SK-N-SH (cell line): ENCODE measurements around the gene SNX3. TPM values are rescaled to one million over a fixed set of nuclear protein-coding genes. Genes with fewer than 3 reads are reported as not detected.

Experiments used
- CTCF ChIA-PET: fragments of 300-600, 350-600 bp; formaldehyde crosslinking; extraction: SDS; loops from one replicate; lab custom pipeline; 2021; lab: Yijun Ruan, JAX
- POLR2A ChIA-PET: fragments of 350-600 bp; sonication (Branson Sonifier 250); formaldehyde crosslinking; extraction: SDS; loops from one replicate; lab custom pipeline; 2020; ENCODE audit warnings: antibody characterized with exemption, inconsistent platforms; lab: Yijun Ruan, JAX
- DNase-seq: peaks from one replicate; pipeline ENCODE4 v3.0.0; 2012
- H2AFZ ChIP-seq: fragments of 200-600 bp; sonication (generic); 2 replicates; pipeline ENCODE4 v1.8.1; 2016; ENCODE audit warnings: antibody characterized with exemption, mild to moderate bottlenecking, low read depth
- H3F3A ChIP-seq: fragments of 200-600 bp; sonication (generic); replicated peaks from 2 replicates; pipeline ENCODE3; 2016; ENCODE audit warnings: antibody characterized with exemption, mild to moderate bottlenecking; ENCODE audit not compliant: insufficient read depth
- H3K27ac ChIP-seq, 2 experiments: fragments of 200-500 bp in 1 of 2; fragments of 200-600 bp in 1 of 2; sonication (Bioruptor generic) in 1 of 2; sonication (generic), shearing (Covaris generic) in 1 of 2; 2 replicates each; pipeline versions ENCODE4 v1.5.1 to v1.6.1; 2014 to 2016; ENCODE audit warnings: low read depth in 2 of 2, inconsistent platforms in 1 of 2, low read length in 1 of 2, mild to moderate bottlenecking in 1 of 2, mixed read lengths in 1 of 2
- H3K27me3 ChIP-seq: fragments of 200-600 bp; sonication (generic), shearing (Covaris generic); 2 replicates; pipeline ENCODE4 v1.6.1; 2016; ENCODE audit warnings: mixed run types; ENCODE audit not compliant: insufficient read depth
- H3K36me3 ChIP-seq, 2 experiments: fragments of 200-500 bp in 1 of 2; fragments of 200-600 bp in 1 of 2; sonication (Bioruptor generic) in 1 of 2; sonication (generic) in 1 of 2; replicated peaks in 1 of 2; 2 replicates each; pipeline versions ENCODE3 to v1.5.1; 2014 to 2016; ENCODE audit warnings: low read length in 1 of 2, mild to moderate bottlenecking in 1 of 2; ENCODE audit not compliant: insufficient read depth in 2 of 2, control insufficient read depth in 1 of 2
- H3K4me1 ChIP-seq, 2 experiments: fragments of 200-500 bp in 1 of 2; fragments of 200-600 bp in 1 of 2; sonication (Bioruptor generic) in 1 of 2; sonication (generic), shearing (Covaris generic) in 1 of 2; 2 replicates each; pipeline versions ENCODE4 v1.5.1 to v1.6.1; 2014 to 2016; ENCODE audit warnings: low read depth in 1 of 2, low read length in 1 of 2, mixed run types in 1 of 2; ENCODE audit not compliant: insufficient read depth in 2 of 2, control insufficient read depth in 1 of 2
- H3K4me2 ChIP-seq: fragments of 200-600 bp; sonication (generic), shearing (Covaris generic); 2 replicates; pipeline ENCODE4 v1.6.1; 2017; ENCODE audit warnings: mixed run types
- H3K4me3 ChIP-seq, 2 experiments: fragments of 200-500 bp in 1 of 2; fragments of 200-600 bp in 1 of 2; sonication (Bioruptor generic) in 1 of 2; sonication (generic), shearing (Covaris generic) in 1 of 2; 2 replicates each; pipeline versions ENCODE4 v1.5.1 to v1.8.1; 2014 to 2016; ENCODE audit warnings: low read depth in 2 of 2, inconsistent platforms in 1 of 2, low read length in 1 of 2, mild to moderate bottlenecking in 1 of 2, mixed read lengths in 1 of 2, moderate library complexity in 1 of 2
- H3K79me2 ChIP-seq: fragments of 200-600 bp; sonication (generic); 2 replicates; pipeline ENCODE4 v1.8.1; 2017; ENCODE audit warnings: mild to moderate bottlenecking; ENCODE audit not compliant: insufficient read depth
- H3K9ac ChIP-seq: fragments of 200-600 bp; sonication (generic); 2 replicates; pipeline ENCODE4 v1.6.1; 2017; ENCODE audit warnings: mixed run types
- H3K9me2 ChIP-seq: fragments of 200-600 bp; sonication (generic); 2 replicates; pipeline ENCODE4 v1.6.1; 2017; ENCODE audit warnings: mixed run types
- H3K9me3 ChIP-seq: fragments of 200-600 bp; sonication (generic); 2 replicates; pipeline ENCODE4 v1.6.1; 2017; ENCODE audit warnings: mixed run types, mild to moderate bottlenecking, moderate library complexity
- H4K20me1 ChIP-seq: fragments of 200-600 bp; sonication (generic); 2 replicates; pipeline ENCODE4 v1.6.1; 2017; ENCODE audit warnings: mild to moderate bottlenecking, mixed run types; ENCODE audit not compliant: insufficient read depth
- CHD2 ChIP-seq: fragments of 150-350 bp; IDR thresholded peaks from 2 replicates; pipeline ENCODE4 v1.6.1; 2018; ENCODE audit warnings: low read length; ENCODE audit not compliant: partially characterized antibody
- ELF1 ChIP-seq: IDR thresholded peaks from 2 replicates; pipeline ENCODE4 v1.4.0; 2012
- EZH2phosphoT487 ChIP-seq: fragments of 200-600 bp; sonication (generic); IDR thresholded peaks from 2 replicates; pipeline ENCODE4 v1.6.1; 2017; ENCODE audit warnings: low read depth, mixed run types, mild to moderate bottlenecking, antibody characterized with exemption, moderate library complexity, borderline replicate concordance
- FOSL2 ChIP-seq: IDR thresholded peaks from 2 replicates; pipeline ENCODE4 v1.4.0; 2012; ENCODE audit warnings: low read depth, mild to moderate bottlenecking, moderate library complexity, borderline replicate concordance
- FOXJ3 ChIP-seq: sonication (generic); formaldehyde crosslinking; IDR thresholded peaks from 2 replicates; pipeline ENCODE4 v1.5.1; 2020; ENCODE audit warnings: mild to moderate bottlenecking, missing genetic modification reagents
- FOXM1 ChIP-seq: IDR thresholded peaks from 2 replicates; pipeline ENCODE4 v1.4.0; 2012; ENCODE audit warnings: low read depth, mild to moderate bottlenecking
- MXI1 ChIP-seq: IDR thresholded peaks from 2 replicates; pipeline ENCODE4 v1.6.1; 2012; ENCODE audit warnings: mild to moderate bottlenecking, low read depth, low read length, improper control_type of control experiment
- NRF1 ChIP-seq: IDR thresholded peaks from 2 replicates; pipeline ENCODE4 v1.6.1; 2012; ENCODE audit warnings: low read depth, mild to moderate bottlenecking, low read length
- RFX5 ChIP-seq: IDR thresholded peaks from 2 replicates; pipeline ENCODE4 v1.6.1; 2012; ENCODE audit warnings: mild to moderate bottlenecking, improper control_type of control experiment, low read length
- SIN3A ChIP-seq: IDR thresholded peaks from 2 replicates; pipeline ENCODE4 v1.6.1; 2012; ENCODE audit warnings: low read depth, mild to moderate bottlenecking, low read length, moderate library complexity, borderline replicate concordance
- SMC3 ChIP-seq: IDR thresholded peaks from 2 replicates; pipeline ENCODE4 v1.6.1; 2012; ENCODE audit warnings: low read depth, low read length, improper control_type of control experiment
- TAF1 ChIP-seq: IDR thresholded peaks from 2 replicates; pipeline ENCODE4 v1.6.1; 2012; ENCODE audit warnings: low read depth, mild to moderate bottlenecking, low read length, moderate library complexity, borderline replicate concordance
- TCF12 ChIP-seq: IDR thresholded peaks from 2 replicates; pipeline ENCODE4 v1.4.0; 2012
- TEAD4 ChIP-seq: IDR thresholded peaks from 2 replicates; pipeline ENCODE4 v1.4.0; 2012; ENCODE audit warnings: mild to moderate bottlenecking, borderline replicate concordance; ENCODE audit not compliant: insufficient read depth
- WGBS: methylation state at CpG from one replicate; pipeline ENCODE4 v1.1.6; 2017; ENCODE audit warnings: low lambda C conversion rate; 5-methylcytosine and 5-hydroxymethylcytosine counted together
- polyA plus RNA-seq, 3 experiments: library from polyadenylated mRNA; depleted of rRNA; stranded (reverse); fragments of >200 nt; gene quantifications; 2 replicates each; pipeline ENCODE4 v1.2.3, GENCODE V29; 2012
- TF ChIP-seq, protein P1 (sequence below): IDR thresholded peaks from 2 replicates; pipeline ENCODE4 v1.4.0; 2012; ENCODE audit warnings: low read depth, borderline replicate concordance
- TF ChIP-seq, protein P2 (sequence below): IDR thresholded peaks from 2 replicates; pipeline ENCODE4 v1.6.1; 2012; ENCODE audit warnings: mild to moderate bottlenecking, low read depth, low read length, moderate library complexity
- TF ChIP-seq, protein P3 (sequence below): fragments of 150-350 bp; IDR thresholded peaks from 2 replicates; pipeline ENCODE4 v1.6.1; 2017; ENCODE audit warnings: antibody characterized with exemption, low read length, low read depth, borderline replicate concordance

Gene SNX3
- polyA plus RNA-seq, 1 of the 3 experiments (the other 2 are of a cell fraction), result 105 TPM

DNA sequence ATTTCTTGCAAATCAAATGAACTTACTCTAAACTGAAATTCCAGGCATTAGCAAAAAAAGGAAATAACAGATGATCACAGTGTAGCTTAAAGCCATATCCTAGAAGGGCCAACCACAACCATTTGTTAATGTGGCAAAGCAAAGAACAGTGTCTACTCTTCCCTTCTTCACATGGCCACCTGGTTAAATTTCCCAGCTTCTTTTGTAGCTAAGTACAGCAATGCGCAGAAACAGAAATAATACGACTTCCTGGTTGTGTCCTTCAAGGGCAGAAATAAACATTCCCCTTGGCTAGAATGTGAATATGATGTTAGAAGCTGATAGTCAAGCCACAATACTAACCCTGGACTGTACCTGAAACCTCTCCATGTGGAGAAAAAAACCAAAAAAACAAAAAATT lies 9.6 kb downstream of the SNX3 start:
- WGBS, result 94% methylated on average over 2 of the region's 2 CpGs
- Histone ChIP-seq H3K36me3 (peaks cover 0 to 6% of the 10 kb centered on the region in 2 experiments), H3F3A (no peaks in the 10 kb centered on the region), H3K9me2 (no peaks in the 10 kb centered on the region), H3K9me3 (no peaks in the 10 kb centered on the region), H3K4me1 (peaks cover 0 to 20% of the 10 kb centered on the region in 2 experiments; a peak in 2 of 4 replicates), H3K9ac (no peak overlapping the region), H3K27ac (no peak overlapping the region), H3K27me3 (no peaks in the 10 kb centered on the region), H3K4me3 (no peak overlapping the region), H3K4me2 (no peak overlapping the region), H3K79me2 (peaks cover 97% of the 10 kb centered on the region), H4K20me1 (peaks cover 26% of the 10 kb centered on the region), H2AFZ (no peak overlapping the region)
- ChIA-PET CTCF (interaction anchor here (0.6 to 1.4 kb wide), 4 partner anchors 9 to 531 kb away, joined by 3 to 4 read pairs (median 3); partner anchors contain the start of gene SNX3), POLR2A (interaction anchor here (1.6 kb wide), 1 partner anchor 9 kb away, joined by 4 read pairs; the partner anchor contains the start of gene SNX3)
- DNase-seq, result no peak
- TF ChIP-seq RFX5, result no peak
- TF ChIP-seq EZH2phosphoT487, result no peak
- no peak for TF ChIP-seq FOXJ3
- TF ChIP-seq, protein P1, sequence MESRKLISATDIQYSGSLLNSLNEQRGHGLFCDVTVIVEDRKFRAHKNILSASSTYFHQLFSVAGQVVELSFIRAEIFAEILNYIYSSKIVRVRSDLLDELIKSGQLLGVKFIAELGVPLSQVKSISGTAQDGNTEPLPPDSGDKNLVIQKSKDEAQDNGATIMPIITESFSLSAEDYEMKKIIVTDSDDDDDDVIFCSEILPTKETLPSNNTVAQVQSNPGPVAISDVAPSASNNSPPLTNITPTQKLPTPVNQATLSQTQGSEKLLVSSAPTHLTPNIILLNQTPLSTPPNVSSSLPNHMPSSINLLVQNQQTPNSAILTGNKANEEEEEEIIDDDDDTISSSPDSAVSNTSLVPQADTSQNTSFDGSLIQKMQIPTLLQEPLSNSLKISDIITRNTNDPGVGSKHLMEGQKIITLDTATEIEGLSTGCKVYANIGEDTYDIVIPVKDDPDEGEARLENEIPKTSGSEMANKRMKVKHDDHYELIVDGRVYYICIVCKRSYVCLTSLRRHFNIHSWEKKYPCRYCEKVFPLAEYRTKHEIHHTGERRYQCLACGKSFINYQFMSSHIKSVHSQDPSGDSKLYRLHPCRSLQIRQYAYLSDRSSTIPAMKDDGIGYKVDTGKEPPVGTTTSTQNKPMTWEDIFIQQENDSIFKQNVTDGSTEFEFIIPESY, result no peak
- no peak for TF ChIP-seq SMC3
- TF ChIP-seq TEAD4, result no peak
- TF ChIP-seq NRF1, result no peak
- no peak for TF ChIP-seq MXI1
- no peak for TF ChIP-seq TAF1
- TF ChIP-seq ELF1, result no peak
- TF ChIP-seq, protein P2, sequence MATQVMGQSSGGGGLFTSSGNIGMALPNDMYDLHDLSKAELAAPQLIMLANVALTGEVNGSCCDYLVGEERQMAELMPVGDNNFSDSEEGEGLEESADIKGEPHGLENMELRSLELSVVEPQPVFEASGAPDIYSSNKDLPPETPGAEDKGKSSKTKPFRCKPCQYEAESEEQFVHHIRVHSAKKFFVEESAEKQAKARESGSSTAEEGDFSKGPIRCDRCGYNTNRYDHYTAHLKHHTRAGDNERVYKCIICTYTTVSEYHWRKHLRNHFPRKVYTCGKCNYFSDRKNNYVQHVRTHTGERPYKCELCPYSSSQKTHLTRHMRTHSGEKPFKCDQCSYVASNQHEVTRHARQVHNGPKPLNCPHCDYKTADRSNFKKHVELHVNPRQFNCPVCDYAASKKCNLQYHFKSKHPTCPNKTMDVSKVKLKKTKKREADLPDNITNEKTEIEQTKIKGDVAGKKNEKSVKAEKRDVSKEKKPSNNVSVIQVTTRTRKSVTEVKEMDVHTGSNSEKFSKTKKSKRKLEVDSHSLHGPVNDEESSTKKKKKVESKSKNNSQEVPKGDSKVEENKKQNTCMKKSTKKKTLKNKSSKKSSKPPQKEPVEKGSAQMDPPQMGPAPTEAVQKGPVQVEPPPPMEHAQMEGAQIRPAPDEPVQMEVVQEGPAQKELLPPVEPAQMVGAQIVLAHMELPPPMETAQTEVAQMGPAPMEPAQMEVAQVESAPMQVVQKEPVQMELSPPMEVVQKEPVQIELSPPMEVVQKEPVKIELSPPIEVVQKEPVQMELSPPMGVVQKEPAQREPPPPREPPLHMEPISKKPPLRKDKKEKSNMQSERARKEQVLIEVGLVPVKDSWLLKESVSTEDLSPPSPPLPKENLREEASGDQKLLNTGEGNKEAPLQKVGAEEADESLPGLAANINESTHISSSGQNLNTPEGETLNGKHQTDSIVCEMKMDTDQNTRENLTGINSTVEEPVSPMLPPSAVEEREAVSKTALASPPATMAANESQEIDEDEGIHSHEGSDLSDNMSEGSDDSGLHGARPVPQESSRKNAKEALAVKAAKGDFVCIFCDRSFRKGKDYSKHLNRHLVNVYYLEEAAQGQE, result no peak
- no peak for TF ChIP-seq FOSL2
- no peak for TF ChIP-seq SIN3A
- no peak for TF ChIP-seq TCF12
- TF ChIP-seq CHD2, result no peak
- no peak for TF ChIP-seq FOXM1
- TF ChIP-seq, protein P3, sequence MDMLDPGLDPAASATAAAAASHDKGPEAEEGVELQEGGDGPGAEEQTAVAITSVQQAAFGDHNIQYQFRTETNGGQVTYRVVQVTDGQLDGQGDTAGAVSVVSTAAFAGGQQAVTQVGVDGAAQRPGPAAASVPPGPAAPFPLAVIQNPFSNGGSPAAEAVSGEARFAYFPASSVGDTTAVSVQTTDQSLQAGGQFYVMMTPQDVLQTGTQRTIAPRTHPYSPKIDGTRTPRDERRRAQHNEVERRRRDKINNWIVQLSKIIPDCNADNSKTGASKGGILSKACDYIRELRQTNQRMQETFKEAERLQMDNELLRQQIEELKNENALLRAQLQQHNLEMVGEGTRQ, result no peak
